GM21737 (cell line): ENCODE measurements around the gene CD63.
A peak's percentile ranks its signal among the peaks of the same experiment; 100 is the strongest.
"Not testable (repeated sequence)": the region's sequence is repeated elsewhere in the genome, so short reads cannot be mapped to it uniquely, and the experiment has no call there.

ENCODE experiments used
- ATAC-seq: cut with Tn5 transposase; IDR thresholded peaks from one replicate; pipeline ENCODE4 v1.9.1; 2021; ENCODE audit warnings: mild to moderate bottlenecking, moderate library complexity; ENCODE audit not compliant: unreplicated experiment

CD63 gene, protein sequence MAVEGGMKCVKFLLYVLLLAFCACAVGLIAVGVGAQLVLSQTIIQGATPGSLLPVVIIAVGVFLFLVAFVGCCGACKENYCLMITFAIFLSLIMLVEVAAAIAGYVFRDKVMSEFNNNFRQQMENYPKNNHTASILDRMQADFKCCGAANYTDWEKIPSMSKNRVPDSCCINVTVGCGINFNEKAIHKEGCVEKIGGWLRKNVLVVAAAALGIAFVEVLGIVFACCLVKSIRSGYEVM

GRCh38 chr12:55728939-55729818, at the start of gene CD63:
Gene CD63 (minus strand): TSS chr12:55729009. CDS start chr12:55728341, 668 bp downstream.
- ATAC-seq: peak; percentile 58

- no peak for ATAC-seq
These were observed 49.0 kb upstream of the CD63 start for GRCh38 chr12:55777856-55778255.

DNA sequence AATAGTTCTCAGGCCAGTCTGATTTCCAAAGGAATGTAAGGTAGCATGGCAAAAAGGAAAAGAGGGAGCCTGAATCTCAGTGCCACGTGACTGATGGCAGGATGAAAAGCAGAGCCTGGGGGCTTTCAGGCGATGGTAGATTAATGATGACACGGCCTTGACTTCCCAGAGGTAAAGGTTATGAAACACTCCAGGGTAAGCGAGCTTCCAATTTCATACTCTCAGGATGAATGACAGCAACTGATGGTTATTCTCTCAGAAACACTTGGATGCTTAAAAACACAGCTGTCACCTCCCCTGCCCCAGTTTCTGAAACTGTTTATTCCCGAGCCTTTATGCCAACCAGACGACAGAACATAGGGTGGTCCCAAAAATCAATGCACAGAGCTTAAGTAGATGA, 42.9 kb upstream of the CD63 start:
- ATAC-seq: no peak

DNA sequence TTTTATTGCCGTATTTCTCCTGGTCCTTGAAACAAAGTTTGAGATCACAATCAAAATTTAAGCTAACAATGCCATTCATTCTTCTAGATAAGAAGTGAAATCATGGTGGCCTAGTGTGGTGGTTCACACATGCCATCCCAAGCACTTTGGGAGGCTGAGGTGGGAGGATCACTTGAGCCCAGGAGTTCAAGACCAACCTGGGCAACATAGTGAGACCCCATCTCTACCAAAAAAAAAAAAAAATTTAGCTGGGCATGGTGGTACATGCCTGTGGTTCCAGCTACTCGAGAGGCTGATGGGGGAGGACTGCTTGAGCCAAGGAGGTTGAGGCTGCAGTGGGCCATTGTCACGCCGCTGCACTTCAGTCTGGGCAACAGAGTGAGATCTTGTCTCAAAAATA, 38.3 kb upstream of the CD63 start:
- ATAC-seq: no peak

DNA sequence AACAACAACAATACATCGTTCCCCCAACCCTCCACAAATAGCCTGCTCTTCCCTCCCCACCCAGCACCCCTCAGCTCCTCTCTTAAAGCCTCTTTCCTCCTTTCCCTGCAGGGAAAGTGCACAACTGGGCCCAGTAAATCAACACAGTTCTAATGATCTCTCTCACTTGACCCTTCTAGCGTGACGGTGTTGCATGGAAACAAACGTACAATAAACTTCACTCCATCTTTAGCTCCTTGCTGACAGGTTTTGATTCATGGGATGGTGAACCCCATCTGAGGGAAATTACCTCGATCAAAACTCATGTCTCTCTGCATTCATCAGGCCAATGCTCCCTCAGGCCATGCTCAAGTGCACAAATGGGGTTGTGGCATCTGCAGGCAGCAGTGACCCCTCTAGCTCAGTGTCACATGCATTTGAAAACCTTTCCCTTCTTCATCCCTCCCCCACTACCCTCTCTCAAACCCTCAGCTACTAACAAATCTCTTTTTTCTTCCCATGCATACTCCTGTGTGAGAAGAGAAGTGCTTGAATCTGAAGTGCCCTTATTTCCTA, 37.0 kb upstream of the CD63 start:
- no peak for ATAC-seq

DNA sequence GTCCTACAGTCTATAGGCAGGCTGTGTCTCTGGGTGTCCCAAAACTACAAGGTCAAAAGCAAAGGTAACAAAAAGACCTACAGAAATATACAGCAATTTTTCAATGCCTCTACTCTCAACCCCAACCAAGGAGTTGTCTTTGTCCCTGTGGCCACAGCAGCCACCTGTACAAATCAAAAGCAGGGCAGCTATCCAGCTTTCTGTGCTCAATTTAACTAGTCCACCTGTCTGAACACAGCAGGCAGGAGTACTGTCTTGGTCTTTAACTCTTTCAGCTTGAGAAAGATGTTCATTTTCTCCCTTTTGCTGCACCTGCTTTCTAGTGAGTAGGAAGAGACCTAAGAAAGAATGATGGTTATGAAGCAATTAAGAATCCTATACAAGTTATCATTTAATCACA, 33.8 kb upstream of the CD63 start:
- ATAC-seq: no peak

DNA sequence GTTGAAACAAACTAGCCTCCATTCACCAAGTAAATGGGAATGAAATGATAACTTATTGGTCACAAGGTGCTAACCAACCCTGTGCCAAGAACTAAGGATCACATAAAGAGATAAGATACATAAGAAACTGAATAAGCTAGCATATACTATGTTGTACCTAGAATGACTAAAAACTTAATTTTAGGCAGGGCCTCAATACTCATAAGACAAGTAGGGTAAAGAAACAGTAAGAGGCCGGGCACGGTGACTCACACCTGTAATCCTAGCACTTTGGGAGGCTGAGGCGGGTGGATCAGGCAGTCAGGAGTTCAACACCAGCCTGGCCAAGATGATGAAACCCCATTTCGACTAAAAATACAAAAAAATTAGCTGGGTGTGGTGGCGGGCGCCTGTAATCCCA, 31.9 kb upstream of the CD63 start:
- ATAC-seq: no peak

DNA sequence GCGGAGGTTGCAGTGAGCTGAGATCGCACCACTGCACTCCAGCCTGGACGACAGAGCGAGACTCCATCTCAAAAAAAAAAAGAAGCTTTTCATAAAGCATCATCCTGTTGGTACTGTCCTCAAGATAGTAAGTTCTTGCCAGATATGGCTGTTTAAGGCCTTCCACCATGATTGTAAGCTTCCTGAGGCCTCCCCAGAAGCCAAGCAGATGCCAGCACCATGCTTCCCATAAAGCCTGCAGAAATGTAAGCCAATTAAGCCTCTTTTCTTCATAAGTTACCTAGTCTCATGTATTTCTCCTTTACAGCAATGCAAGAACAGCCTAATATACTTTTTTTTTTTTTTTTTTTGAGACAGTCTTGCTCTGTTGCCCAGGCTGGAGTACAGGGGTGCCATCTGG, 29.8 kb upstream of the CD63 start:
- not testable (repeated sequence) for ATAC-seq

- no peak for ATAC-seq
These were observed 28.9 kb upstream of the CD63 start for GRCh38 chr12:55757701-55758100.

DNA sequence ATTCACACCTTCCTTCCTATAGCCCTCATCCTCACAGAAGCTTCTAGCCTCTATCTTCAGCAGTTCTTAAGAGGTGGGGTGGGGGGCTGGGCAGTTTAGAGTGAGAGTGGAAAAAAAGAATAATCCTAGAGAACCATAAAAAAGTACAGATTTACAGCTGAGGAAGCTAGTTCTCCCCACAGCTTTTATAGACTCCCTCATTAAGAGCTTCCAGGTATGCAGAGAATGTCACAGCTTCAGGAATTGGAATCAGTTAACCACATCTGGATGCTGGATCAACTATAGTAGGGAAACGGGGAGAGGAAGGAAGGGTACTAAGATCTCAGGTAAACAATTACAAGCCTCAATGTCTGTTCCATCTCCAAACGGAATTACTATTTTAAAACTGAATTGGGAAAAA, 26.4 kb upstream of the CD63 start:
- no peak for ATAC-seq

GRCh38 chr12:55748230-55748993, 19.6 kb upstream of the CD63 start:
- ATAC-seq: no peak

DNA sequence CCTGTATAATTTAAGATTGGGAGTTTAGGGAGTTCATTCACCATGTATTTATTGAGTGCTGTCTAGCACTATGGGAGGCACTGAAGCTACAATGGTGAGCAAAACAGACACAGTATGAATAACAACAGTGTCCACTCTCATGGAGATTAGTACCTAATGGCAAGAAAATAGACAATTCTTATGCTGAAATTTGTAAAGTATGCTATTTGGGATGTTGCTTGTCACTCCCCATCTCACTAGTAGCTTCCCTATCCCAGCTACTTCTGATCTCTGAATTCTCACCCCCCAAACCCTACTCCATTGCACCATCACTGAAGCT, 18.1 kb upstream of the CD63 start:
- no peak for ATAC-seq

GRCh38 chr12:55746174-55746912, 17.5 kb upstream of the CD63 start:
- no peak for ATAC-seq

DNA sequence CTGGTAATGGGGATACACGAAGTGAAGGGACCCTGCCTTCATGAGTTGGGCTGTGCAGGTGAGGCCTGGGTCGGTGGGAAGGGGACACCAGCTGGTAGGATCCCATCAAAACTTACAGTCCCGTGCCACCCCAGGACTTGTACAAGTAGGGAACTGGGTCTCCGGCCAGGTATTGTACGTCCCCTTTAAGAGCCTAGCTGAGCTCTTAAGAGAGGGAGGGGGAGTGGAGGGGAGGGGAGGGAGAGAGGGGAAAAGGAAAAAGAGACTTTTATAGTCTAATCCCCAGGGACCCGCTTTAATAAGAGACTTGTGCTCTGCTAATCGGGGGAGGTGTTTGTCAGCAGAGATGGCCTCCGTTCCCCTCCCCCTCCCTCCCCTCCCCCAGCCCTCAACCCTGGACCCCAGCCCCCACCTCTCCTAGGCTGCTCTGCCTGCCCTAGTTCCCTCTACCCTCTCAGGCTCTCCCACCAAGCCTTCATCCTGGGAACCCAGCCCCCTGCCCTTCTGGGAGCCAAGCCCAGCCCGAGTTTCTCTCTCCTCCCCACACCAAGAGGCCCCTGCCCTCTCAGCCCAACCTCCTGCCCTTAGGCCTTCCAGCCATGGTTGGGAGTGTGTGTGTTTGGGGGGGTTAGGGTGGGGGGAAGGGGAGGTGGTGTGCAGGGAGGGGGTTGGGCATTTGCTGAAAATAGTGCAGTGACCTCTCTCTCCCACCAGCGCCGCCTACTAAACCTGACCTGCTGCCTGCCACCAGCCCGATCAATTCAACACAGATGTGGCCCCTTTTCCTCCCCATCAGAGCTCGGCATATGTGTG, 16.8 kb upstream of the CD63 start:
- no peak for ATAC-seq

DNA sequence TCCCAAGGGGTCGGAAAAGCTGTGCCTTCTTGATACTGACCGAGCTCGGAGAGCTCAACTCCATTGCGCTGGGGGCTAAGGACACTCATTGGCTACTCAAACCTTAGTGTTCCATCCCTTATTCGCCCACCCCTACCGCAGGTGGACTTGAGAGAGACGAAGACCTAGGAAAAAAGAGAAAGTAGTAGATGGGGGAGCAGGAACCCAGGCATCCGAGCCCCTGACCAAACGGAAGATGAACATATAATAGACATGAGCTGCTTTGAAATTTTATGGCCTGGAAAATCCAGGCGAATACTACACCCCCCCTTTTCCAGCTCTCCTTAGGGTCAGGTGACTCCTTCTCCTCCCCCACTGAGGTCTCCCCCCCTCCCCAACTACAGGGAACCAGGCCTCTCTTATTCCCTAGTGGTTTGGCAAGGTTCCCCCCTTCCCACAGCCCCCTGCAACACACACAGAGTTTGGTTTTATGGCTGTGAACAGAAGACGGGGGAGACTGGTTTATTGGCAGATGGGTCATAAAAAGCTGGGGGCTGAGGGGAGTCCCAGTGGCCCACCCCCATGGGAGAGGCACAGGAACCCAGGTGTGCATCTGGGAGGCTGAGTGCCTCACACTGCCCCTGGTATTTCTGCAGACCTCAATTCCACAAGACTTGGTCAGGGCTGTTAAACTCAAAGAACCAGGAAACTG, 15.7 kb upstream of the CD63 start:
- no peak for ATAC-seq

DNA sequence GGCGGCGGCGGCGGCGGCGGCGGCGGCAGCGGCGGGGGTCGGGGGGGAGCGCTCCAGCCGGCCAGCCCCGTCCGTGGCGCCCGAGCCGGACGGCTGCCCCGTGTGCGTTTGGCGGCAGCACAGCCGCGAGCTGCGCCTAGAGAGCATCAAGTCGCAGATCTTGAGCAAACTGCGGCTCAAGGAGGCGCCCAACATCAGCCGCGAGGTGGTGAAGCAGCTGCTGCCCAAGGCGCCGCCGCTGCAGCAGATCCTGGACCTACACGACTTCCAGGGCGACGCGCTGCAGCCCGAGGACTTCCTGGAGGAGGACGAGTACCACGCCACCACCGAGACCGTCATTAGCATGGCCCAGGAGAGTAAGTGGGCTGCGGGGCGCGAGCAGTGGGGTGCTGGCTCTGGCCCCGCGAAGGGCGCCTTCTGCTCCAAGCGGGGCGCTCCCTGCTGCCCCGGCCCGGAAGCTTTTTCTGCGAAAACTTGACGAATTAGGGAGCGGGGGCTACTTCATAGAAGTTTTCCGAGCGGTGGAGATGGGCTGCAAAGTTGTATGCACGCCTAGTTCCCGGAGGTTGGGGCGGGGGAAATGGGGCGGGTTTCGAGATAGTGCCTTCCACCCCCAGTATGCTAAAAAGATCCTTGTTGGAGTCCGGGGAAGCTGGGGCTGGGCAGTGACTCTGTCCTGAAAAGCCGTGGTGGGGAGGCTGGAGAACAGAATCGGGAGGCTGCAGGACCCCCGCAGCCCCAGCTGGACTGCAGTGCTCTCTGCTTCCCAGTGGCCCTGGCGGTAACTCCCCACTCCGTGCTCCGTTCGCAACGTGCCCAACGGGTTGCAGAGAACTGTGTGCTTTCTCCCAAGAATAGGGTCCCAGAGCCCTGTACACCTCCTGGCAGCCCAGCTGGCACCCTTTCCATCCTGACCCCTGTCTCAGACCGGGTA, 14.9 kb upstream of the CD63 start:
- peak; percentile 39 for ATAC-seq

DNA sequence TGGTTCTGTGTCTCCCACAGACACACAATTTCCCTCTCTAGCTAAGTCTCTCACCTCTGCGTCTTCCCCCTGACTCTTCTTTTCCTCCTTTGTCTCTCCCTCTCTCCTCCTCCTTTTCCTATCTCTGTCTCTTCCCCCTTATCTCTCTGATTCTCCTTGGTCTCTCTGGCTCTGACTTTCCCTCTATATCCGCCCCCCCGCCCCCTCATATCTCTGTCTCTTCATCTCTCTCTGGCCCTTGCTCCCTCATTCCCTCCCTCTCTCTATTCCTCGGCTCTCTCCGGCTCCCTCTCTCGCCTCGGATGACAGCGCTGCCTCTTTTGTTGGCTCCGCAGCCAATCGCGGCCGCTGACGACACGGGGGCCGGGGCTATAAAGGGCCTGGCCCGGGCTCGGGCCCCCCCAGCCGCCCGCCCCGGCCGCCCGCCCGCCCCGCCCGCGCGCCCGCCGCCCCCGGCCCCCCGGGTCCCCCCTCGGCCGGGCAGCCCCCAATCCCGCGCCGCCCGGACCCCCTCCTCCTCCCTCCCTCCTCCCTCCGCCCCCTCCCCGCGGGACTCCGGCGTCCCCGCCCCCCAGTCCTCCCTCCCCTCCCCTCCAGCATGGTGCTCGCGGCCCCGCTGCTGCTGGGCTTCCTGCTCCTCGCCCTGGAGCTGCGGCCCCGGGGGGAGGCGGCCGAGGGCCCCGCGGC, 14.1 kb upstream of the CD63 start, which contains the start of gene GDF11:
Gene GDF11, plus strand, starts transcription at position 404 of the 687 bp plus-strand sequence. Its CDS starts 195 bp downstream, at position 599.
- peak; percentile 30 for ATAC-seq
